Activated naive CD4-positive, alpha-beta T cell (primary cell): ENCODE results near the gene TEX11.
"Not testable (repeated sequence)": the region's sequence is repeated elsewhere in the genome, so short reads cannot be mapped to it uniquely, and the experiment has no call there.

Source experiments
- DNase-seq, 4 experiments: peaks; one replicate each; lab custom pipeline; 2025; lab: John Stamatoyannopoulos, UW

TEX11 gene

GRCh38 chrX:70592091-70592490, 316.4 kb downstream of the TEX11 start:
- DNase-seq: no peak

- DNase-seq: not testable (repeated sequence)
These were observed 321.4 kb downstream of the TEX11 start for GRCh38 chrX:70587158-70587557.

GRCh38 chrX:70577442-70577841, 331.1 kb downstream of the TEX11 start:
- DNase-seq: no peak

GRCh38 chrX:70569922-70570576, 338.5 kb downstream of the TEX11 start:
- not testable (repeated sequence) for DNase-seq

- no peak for DNase-seq
These were observed 353.6 kb downstream of the TEX11 start for GRCh38 chrX:70554948-70555347.

GRCh38 chrX:70554523-70554922, 354.0 kb downstream of the TEX11 start:
- DNase-seq: no peak

- no peak for DNase-seq
These were observed 354.4 kb downstream of the TEX11 start for GRCh38 chrX:70554081-70554480.

- no peak for DNase-seq
These were observed 355.0 kb downstream of the TEX11 start for GRCh38 chrX:70553516-70553915.

- DNase-seq: no peak
These were observed 356.3 kb downstream of the TEX11 start for GRCh38 chrX:70552130-70552704.

- no peak for DNase-seq
These were observed 359.1 kb downstream of the TEX11 start for GRCh38 chrX:70549429-70549828.

- no peak for DNase-seq
These were observed 373.3 kb downstream of the TEX11 start for GRCh38 chrX:70535198-70535597.

- no peak for DNase-seq
These were observed 380.7 kb downstream of the TEX11 start for GRCh38 chrX:70527610-70528345.

GRCh38 chrX:70527053-70527452, 381.5 kb downstream of the TEX11 start:
- no peak for DNase-seq

- DNase-seq: no peak
These were observed 382.8 kb downstream of the TEX11 start for GRCh38 chrX:70525733-70526132.

GRCh38 chrX:70515692-70516091, 392.8 kb downstream of the TEX11 start:
- DNase-seq: not testable (repeated sequence)

GRCh38 chrX:70515270-70515669, 393.2 kb downstream of the TEX11 start:
- not testable (repeated sequence) for DNase-seq

GRCh38 chrX:70509078-70509477, 399.4 kb downstream of the TEX11 start:
- DNase-seq: no peak

GRCh38 chrX:70508296-70508911, 400.1 kb downstream of the TEX11 start:
- DNase-seq: no peak

GRCh38 chrX:70505451-70505841, 403.1 kb downstream of the TEX11 start:
- no peak for DNase-seq

GRCh38 chrX:70504772-70505450, 403.6 kb downstream of the TEX11 start:
- DNase-seq: no peak

GRCh38 chrX:70500826-70501225, 407.7 kb downstream of the TEX11 start:
- no peak for DNase-seq

GRCh38 chrX:70498129-70498528, 410.4 kb downstream of the TEX11 start:
- DNase-seq: no peak
